ENCODE results near the gene HHAT.

- TF ChIP-seq GATA2 (IDR thresholded peaks at IDR 0.05; ENCODE audit: low read depth, low read length) (no peak), GATA3 (IDR thresholded peaks at IDR 0.05; ENCODE audit: low read depth, low read length) (no peak)
Observed at GRCh38 chr1:210328746-210329503, at the start of gene HHAT.

Measured in SH-SY5Y (cell line).